Keratinocyte (primary cell): ENCODE results near the gene ARHGEF3. TPM values are rescaled to one million over a fixed set of nuclear protein-coding genes. Genes with fewer than 3 reads are reported as not detected.

Source experiments
- DNase-seq: peaks from one replicate; pipeline ENCODE4 v3.0.0-alpha.2; 2011; ENCODE audit warnings: low read depth, missing footprints, low spot score
- FAIRE-seq: peaks from 2 replicates; lab custom pipeline; 2011; peaks lifted over from hg19 to GRCh38; lab: Jason Lieb, UNC
- H2AFZ ChIP-seq: 2 replicates; pipeline ENCODE4 v1.6.0; 2012; ENCODE audit warnings: low read length, control low read depth, inconsistent platforms; ENCODE audit not compliant: control insufficient read depth
- H3K27ac ChIP-seq: 2 replicates; pipeline ENCODE4 v1.5.1; 2011; ENCODE audit warnings: low read length; ENCODE audit not compliant: control insufficient read depth, insufficient read depth
- H3K27me3 ChIP-seq: 3 replicates; pipeline ENCODE4 v1.6.0; 2011; ENCODE audit warnings: low read length; ENCODE audit not compliant: control insufficient read depth, insufficient read depth; ENCODE audit errors: extremely low read depth
- H3K36me3 ChIP-seq, 2 experiments: 2 replicates in 1 of 2; 3 replicates in 1 of 2; pipeline ENCODE4 v1.5.1; 2011; ENCODE audit warnings: low read length in 2 of 2, mild to moderate bottlenecking in 1 of 2; ENCODE audit not compliant: control insufficient read depth in 2 of 2, insufficient read depth in 2 of 2; ENCODE audit errors: extremely low read depth in 1 of 2
- H3K4me1 ChIP-seq: 3 replicates; pipeline ENCODE4 v1.5.1; 2011; ENCODE audit warnings: low read length; ENCODE audit not compliant: control insufficient read depth, insufficient read depth; ENCODE audit errors: extremely low read depth
- H3K4me2 ChIP-seq: 3 replicates; pipeline ENCODE4 v1.6.0; 2011; ENCODE audit warnings: low read depth, low read length; ENCODE audit not compliant: control insufficient read depth, insufficient read depth; ENCODE audit errors: extremely low read depth
- H3K4me3 ChIP-seq, 3 experiments: fragments of 200-600 bp in 1 of 3; sonication (generic) in 1 of 3; 2 replicates in 2 of 3; 3 replicates in 1 of 3; pipeline ENCODE4 v1.5.1; 2011 to 2016; ENCODE audit warnings: low read length in 3 of 3, mild to moderate bottlenecking in 3 of 3, control low read depth in 2 of 3, inconsistent platforms in 1 of 3, low read depth in 1 of 3, mixed read lengths in 1 of 3, mixed run types in 1 of 3, moderate library complexity in 1 of 3; ENCODE audit not compliant: control insufficient read depth in 2 of 3, insufficient read depth in 2 of 3; ENCODE audit errors: extremely low read depth in 1 of 3
- H3K79me2 ChIP-seq: 2 replicates; pipeline ENCODE4 v1.6.0; 2012; ENCODE audit warnings: low read length; ENCODE audit not compliant: control insufficient read depth, insufficient read depth
- H3K9ac ChIP-seq: 3 replicates; pipeline ENCODE4 v1.6.0; 2011; ENCODE audit warnings: low read length; ENCODE audit not compliant: control insufficient read depth, insufficient read depth; ENCODE audit errors: extremely low read depth
- H3K9me1 ChIP-seq: 3 replicates; pipeline ENCODE4 v1.6.0; 2011; ENCODE audit warnings: low read length; ENCODE audit not compliant: control insufficient read depth, insufficient read depth; ENCODE audit errors: extremely low read depth
- H3K9me3 ChIP-seq: 2 replicates; pipeline ENCODE4 v1.5.1; 2012; ENCODE audit warnings: low read depth, low read length; ENCODE audit not compliant: control insufficient read depth
- H4K20me1 ChIP-seq: 3 replicates; pipeline ENCODE4 v1.6.0; 2011; ENCODE audit warnings: low read length; ENCODE audit not compliant: control insufficient read depth, insufficient read depth; ENCODE audit errors: extremely low read depth
- EZH2 ChIP-seq: IDR thresholded peaks from one replicate; pipeline ENCODE4 v1.6.1; 2012; ENCODE audit warnings: inconsistent platforms, mild to moderate bottlenecking, low read length, moderate library complexity
- dilution Hi-C: fragments of 300-500 bp; cut with MboI; formaldehyde crosslinking; loops from one replicate; pipeline ENCODE4 v1.7.0; 2020; ENCODE audit warnings: low sequenced_read_pairs; ENCODE audit not compliant: extremely low pct_ligation_motif_present
- polyA plus RNA-seq, 5 experiments: library from polyadenylated mRNA; depleted of rRNA in 3 of 5; stranded (reverse) in 3 of 5; stranded (forward) in 1 of 5; unstranded in 1 of 5; fragments of >200 nt; gene quantifications; 1 replicate in 1 of 5; 2 replicates in 3 of 5; 3 replicates in 1 of 5; pipeline versions ENCODE4 v1.2.1 to v1.2.3, GENCODE V29; 2011 to 2012; ENCODE audit warnings: missing spikeins in 2 of 5, low read depth in 1 of 5, low replicate concordance in 1 of 5
- TF ChIP-seq, protein P1 (sequence below), 3 experiments: IDR thresholded peaks in 1 of 3; conservative IDR thresholded peaks in 1 of 3; optimal IDR thresholded peaks in 1 of 3; 2 replicates in 2 of 3; 3 replicates in 1 of 3; pipeline versions ENCODE3 to v1.5.1; 2011; ENCODE audit warnings: low read length in 3 of 3, mild to moderate bottlenecking in 3 of 3, moderate library complexity in 2 of 3, control low read depth in 1 of 3, inconsistent platforms in 1 of 3; ENCODE audit not compliant: insufficient read depth in 2 of 3; ENCODE audit errors: extremely low read depth in 1 of 3

ARHGEF3 gene
- polyA plus RNA-seq, 1 donor (not counting 4 experiments of a cell fraction or from before 2014, with no cell fraction given): 26.2 TPM

DNA sequence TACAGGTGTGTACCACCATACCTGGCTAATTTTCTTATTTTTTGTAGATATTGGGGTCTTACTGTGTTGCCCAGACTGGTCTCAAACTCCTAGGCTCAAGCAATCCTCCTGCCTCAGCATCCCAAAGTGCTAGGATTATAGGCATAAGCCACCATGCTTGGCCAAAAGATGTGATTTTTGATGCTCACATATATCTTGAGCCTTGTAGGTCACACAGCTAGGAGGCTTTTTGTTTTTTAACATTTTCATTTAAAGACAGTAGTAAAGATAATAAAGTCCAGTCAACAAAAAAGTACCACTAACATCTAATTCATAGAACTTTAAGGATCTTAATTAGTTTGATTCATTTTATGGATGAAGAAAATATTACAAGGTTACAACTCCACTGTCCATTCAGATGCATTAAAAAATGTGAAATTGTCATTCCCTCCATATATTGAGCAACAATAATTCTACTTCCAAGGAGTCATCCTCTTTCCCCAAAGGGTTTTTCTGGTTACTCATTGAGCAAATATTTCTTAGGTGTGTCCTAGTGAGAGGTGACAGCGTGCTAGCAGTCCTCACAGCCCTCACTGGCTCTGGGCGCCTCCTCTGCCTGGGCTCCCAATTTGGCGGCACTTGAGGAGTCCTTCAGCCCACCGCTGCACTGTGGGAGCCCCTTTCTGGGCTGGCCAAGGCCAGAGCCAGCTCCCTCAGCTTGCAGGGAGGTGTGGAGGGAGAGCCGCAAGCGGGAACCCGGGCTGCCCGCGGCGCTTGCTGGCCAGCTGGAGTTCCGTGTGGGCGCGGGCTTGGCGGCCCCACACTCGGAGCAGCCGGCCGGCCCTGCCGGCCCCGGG lies 110.4 kb downstream of the ARHGEF3 start:
- H3K9me3 ChIP-seq: no peaks in the 10 kb centered on the region
- no peak overlapping the region for H3K4me3 ChIP-seq
- H3K9me1 ChIP-seq: no peaks in the 10 kb centered on the region
- H4K20me1 ChIP-seq: no peaks in the 10 kb centered on the region
- DNase-seq (no peak), FAIRE-seq (peak; percentile 64)
- peak overlapping the region; percentile 60 for H3K4me2 ChIP-seq
- H3K27ac ChIP-seq: peak overlapping the region; percentile 71
- no peaks in the 10 kb centered on the region for H3K79me2 ChIP-seq
- H3K27me3 ChIP-seq: no peaks in the 10 kb centered on the region
- H3K4me1 ChIP-seq: peaks cover 13% of the 10 kb centered on the region
- dilution Hi-C loops: no loop called here
- no peak for TF ChIP-seq EZH2
- TF ChIP-seq, protein P1, sequence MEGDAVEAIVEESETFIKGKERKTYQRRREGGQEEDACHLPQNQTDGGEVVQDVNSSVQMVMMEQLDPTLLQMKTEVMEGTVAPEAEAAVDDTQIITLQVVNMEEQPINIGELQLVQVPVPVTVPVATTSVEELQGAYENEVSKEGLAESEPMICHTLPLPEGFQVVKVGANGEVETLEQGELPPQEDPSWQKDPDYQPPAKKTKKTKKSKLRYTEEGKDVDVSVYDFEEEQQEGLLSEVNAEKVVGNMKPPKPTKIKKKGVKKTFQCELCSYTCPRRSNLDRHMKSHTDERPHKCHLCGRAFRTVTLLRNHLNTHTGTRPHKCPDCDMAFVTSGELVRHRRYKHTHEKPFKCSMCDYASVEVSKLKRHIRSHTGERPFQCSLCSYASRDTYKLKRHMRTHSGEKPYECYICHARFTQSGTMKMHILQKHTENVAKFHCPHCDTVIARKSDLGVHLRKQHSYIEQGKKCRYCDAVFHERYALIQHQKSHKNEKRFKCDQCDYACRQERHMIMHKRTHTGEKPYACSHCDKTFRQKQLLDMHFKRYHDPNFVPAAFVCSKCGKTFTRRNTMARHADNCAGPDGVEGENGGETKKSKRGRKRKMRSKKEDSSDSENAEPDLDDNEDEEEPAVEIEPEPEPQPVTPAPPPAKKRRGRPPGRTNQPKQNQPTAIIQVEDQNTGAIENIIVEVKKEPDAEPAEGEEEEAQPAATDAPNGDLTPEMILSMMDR (optimal IDR thresholded peaks at IDR 0.05 in 1 of 3, IDR thresholded peaks at IDR 0.05 in 1 of 3, conservative IDR thresholded peaks at IDR 0.05 in 1 of 3; ENCODE audit: extremely low read depth in 1 of 3, insufficient read depth in 2 of 3, low read length in 3 of 3): no peak
- no peak overlapping the region for H2AFZ ChIP-seq
- H3K9ac ChIP-seq: no peak overlapping the region
- no peaks in the 10 kb centered on the region for H3K36me3 ChIP-seq

DNA sequence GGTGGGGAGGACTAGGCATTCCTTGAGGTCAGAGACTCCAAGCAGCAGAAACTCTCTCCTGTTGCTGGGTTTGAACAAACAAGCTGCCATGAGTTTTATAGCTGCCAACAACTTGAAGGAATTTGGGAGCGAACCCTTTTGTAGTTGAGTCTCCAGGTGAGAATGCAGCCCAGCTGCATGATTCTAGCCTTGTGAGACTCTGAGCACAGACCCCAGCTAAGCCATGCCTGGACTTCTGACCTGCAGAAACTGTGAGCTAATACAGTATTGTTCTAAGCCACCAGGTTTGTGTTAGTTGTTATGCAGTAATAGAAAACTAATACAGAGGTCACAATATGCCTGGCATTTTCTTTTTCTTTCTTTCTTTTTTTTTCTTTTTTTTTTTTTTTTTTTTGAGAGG lies 112.4 kb downstream of the ARHGEF3 start:
- Histone ChIP-seq H3K4me1 (peaks cover 13% of the 10 kb centered on the region), H3K4me2 (no peak overlapping the region), H2AFZ (no peak overlapping the region), H3K27ac (no peak overlapping the region), H3K9me1 (no peaks in the 10 kb centered on the region), H3K4me3 (no peak overlapping the region), H3K9ac (no peak overlapping the region), H3K79me2 (no peaks in the 10 kb centered on the region), H3K9me3 (no peaks in the 10 kb centered on the region), H3K36me3 (no peaks in the 10 kb centered on the region), H3K27me3 (no peaks in the 10 kb centered on the region), H4K20me1 (no peaks in the 10 kb centered on the region)
- peak; percentile 34 for FAIRE-seq
- dilution Hi-C loops: no loop called here
- TF ChIP-seq, protein P1 (optimal IDR thresholded peaks at IDR 0.05 in 1 of 3, IDR thresholded peaks at IDR 0.05 in 1 of 3, conservative IDR thresholded peaks at IDR 0.05 in 1 of 3; ENCODE audit: extremely low read depth in 1 of 3, insufficient read depth in 2 of 3, low read length in 3 of 3): no peak
- no peak for TF ChIP-seq EZH2
- DNase-seq: no peak
